HEK293 (cell line): ENCODE results near the gene OLFM2.

ENCODE experiments used
- CTCF ChIP-seq: fragments of 450-650 bp; formaldehyde crosslinking; IDR thresholded peaks from 2 replicates; pipeline ENCODE4 v1.5.1; 2016; ENCODE audit warnings: missing biosample characterization, missing genetic modification characterization
- GLI4 ChIP-seq: fragments of 450-650 bp; formaldehyde crosslinking; IDR thresholded peaks from 2 replicates; pipeline ENCODE4 v1.5.1; 2016; ENCODE audit warnings: missing biosample characterization, missing genetic modification characterization
- KLF16 ChIP-seq: fragments of 450-650 bp; formaldehyde crosslinking; IDR thresholded peaks from 2 replicates; pipeline ENCODE4 v1.5.1; 2017; ENCODE audit warnings: missing biosample characterization, missing genetic modification characterization
- MYNN ChIP-seq: fragments of 450-650 bp; formaldehyde crosslinking; IDR thresholded peaks from 2 replicates; pipeline ENCODE4 v1.5.1; 2016; ENCODE audit warnings: missing biosample characterization, missing genetic modification characterization, borderline replicate concordance
- MZF1 ChIP-seq: fragments of 450-650 bp; formaldehyde crosslinking; IDR thresholded peaks from 2 replicates; pipeline ENCODE4 v1.5.1; 2017; ENCODE audit warnings: missing biosample characterization, missing genetic modification characterization, borderline replicate concordance
- OVOL3 ChIP-seq: fragments of 450-650 bp; formaldehyde crosslinking; IDR thresholded peaks from 2 replicates; pipeline ENCODE4 v1.5.1; 2016; ENCODE audit warnings: missing biosample characterization, missing genetic modification characterization
- PRDM6 ChIP-seq: fragments of 450-650 bp; formaldehyde crosslinking; IDR thresholded peaks from 2 replicates; pipeline ENCODE4 v1.5.1; 2017; ENCODE audit warnings: missing biosample characterization, missing genetic modification characterization
- REPIN1 ChIP-seq: fragments of 450-650 bp; formaldehyde crosslinking; IDR thresholded peaks from 2 replicates; pipeline ENCODE4 v1.5.1; 2017; ENCODE audit warnings: missing biosample characterization, missing genetic modification characterization, low read depth
- SETDB1 ChIP-seq: IDR thresholded peaks from one replicate; pipeline ENCODE4 v1.6.1; 2017; ENCODE audit warnings: mild to moderate bottlenecking, low read length, moderate library complexity, mixed read lengths; ENCODE audit not compliant: insufficient read length
- SP2 ChIP-seq: fragments of 450-650 bp; formaldehyde crosslinking; IDR thresholded peaks from 2 replicates; pipeline ENCODE4 v1.5.1; 2016; ENCODE audit warnings: missing biosample characterization, missing genetic modification characterization
- YY2 ChIP-seq: fragments of 450-650 bp; formaldehyde crosslinking; IDR thresholded peaks from 2 replicates; pipeline ENCODE4 v1.5.1; 2016; ENCODE audit warnings: missing biosample characterization, missing genetic modification characterization
- ZBTB1 ChIP-seq: fragments of 450-650 bp; formaldehyde crosslinking; IDR thresholded peaks from 2 replicates; pipeline ENCODE4 v1.5.1; 2016; ENCODE audit warnings: missing biosample characterization, missing genetic modification characterization
- ZNF140 ChIP-seq: fragments of 450-650 bp; formaldehyde crosslinking; IDR thresholded peaks from 2 replicates; pipeline ENCODE4 v1.5.1; 2016; ENCODE audit warnings: missing biosample characterization, missing genetic modification characterization
- ZNF16 ChIP-seq: fragments of 450-650 bp; formaldehyde crosslinking; IDR thresholded peaks from 2 replicates; pipeline ENCODE4 v1.5.1; 2016; ENCODE audit warnings: low read depth, missing biosample characterization, missing genetic modification characterization
- ZNF221 ChIP-seq: fragments of 450-650 bp; formaldehyde crosslinking; IDR thresholded peaks from 2 replicates; pipeline ENCODE4 v1.5.1; 2017; ENCODE audit warnings: missing biosample characterization, missing genetic modification characterization, borderline replicate concordance
- ZNF239 ChIP-seq: fragments of 450-650 bp; formaldehyde crosslinking; IDR thresholded peaks from 2 replicates; pipeline ENCODE4 v1.5.1; 2016; ENCODE audit warnings: missing biosample characterization, missing genetic modification characterization
- ZNF248 ChIP-seq: fragments of 450-650 bp; formaldehyde crosslinking; IDR thresholded peaks from 2 replicates; pipeline ENCODE4 v1.5.1; 2017; ENCODE audit warnings: missing biosample characterization, missing genetic modification characterization
- ZNF302 ChIP-seq: fragments of 450-650 bp; formaldehyde crosslinking; IDR thresholded peaks from 2 replicates; pipeline ENCODE4 v1.5.1; 2016; ENCODE audit warnings: missing biosample characterization, missing genetic modification characterization, low read depth
- ZNF354C ChIP-seq: fragments of 450-650 bp; formaldehyde crosslinking; IDR thresholded peaks from 2 replicates; pipeline ENCODE4 v1.5.1; 2016; ENCODE audit warnings: missing biosample characterization, missing genetic modification characterization, low read depth, borderline replicate concordance
- ZNF416 ChIP-seq: fragments of 450-650 bp; formaldehyde crosslinking; IDR thresholded peaks from 2 replicates; pipeline ENCODE4 v1.5.1; 2016; ENCODE audit warnings: missing biosample characterization, missing genetic modification characterization
- ZNF433 ChIP-seq: fragments of 450-650 bp; formaldehyde crosslinking; IDR thresholded peaks from 2 replicates; pipeline ENCODE4 v1.5.1; 2016; ENCODE audit warnings: missing biosample characterization, missing genetic modification characterization, low read depth
- ZNF521 ChIP-seq: fragments of 450-650 bp; formaldehyde crosslinking; IDR thresholded peaks from 2 replicates; pipeline ENCODE4 v1.5.1; 2017; ENCODE audit warnings: missing biosample characterization, mild to moderate bottlenecking, missing genetic modification characterization
- ZNF621 ChIP-seq: fragments of 450-650 bp; formaldehyde crosslinking; IDR thresholded peaks from 2 replicates; pipeline ENCODE4 v1.5.1; 2017; ENCODE audit warnings: missing biosample characterization, missing genetic modification characterization
- ZNF785 ChIP-seq: fragments of 450-650 bp; formaldehyde crosslinking; IDR thresholded peaks from 2 replicates; pipeline ENCODE4 v1.5.1; 2016; ENCODE audit warnings: missing biosample characterization, missing genetic modification characterization
- TF ChIP-seq, protein P1 (sequence below): fragments of 450-650 bp; formaldehyde crosslinking; IDR thresholded peaks from 2 replicates; pipeline ENCODE4 v1.5.1; 2016; ENCODE audit warnings: missing biosample characterization, missing genetic modification characterization
- TF ChIP-seq, protein P2 (sequence below): fragments of 450-650 bp; formaldehyde crosslinking; IDR thresholded peaks from 2 replicates; pipeline ENCODE4 v1.5.1; 2016; ENCODE audit warnings: missing biosample characterization, missing genetic modification characterization

Gene OLFM2

DNA sequence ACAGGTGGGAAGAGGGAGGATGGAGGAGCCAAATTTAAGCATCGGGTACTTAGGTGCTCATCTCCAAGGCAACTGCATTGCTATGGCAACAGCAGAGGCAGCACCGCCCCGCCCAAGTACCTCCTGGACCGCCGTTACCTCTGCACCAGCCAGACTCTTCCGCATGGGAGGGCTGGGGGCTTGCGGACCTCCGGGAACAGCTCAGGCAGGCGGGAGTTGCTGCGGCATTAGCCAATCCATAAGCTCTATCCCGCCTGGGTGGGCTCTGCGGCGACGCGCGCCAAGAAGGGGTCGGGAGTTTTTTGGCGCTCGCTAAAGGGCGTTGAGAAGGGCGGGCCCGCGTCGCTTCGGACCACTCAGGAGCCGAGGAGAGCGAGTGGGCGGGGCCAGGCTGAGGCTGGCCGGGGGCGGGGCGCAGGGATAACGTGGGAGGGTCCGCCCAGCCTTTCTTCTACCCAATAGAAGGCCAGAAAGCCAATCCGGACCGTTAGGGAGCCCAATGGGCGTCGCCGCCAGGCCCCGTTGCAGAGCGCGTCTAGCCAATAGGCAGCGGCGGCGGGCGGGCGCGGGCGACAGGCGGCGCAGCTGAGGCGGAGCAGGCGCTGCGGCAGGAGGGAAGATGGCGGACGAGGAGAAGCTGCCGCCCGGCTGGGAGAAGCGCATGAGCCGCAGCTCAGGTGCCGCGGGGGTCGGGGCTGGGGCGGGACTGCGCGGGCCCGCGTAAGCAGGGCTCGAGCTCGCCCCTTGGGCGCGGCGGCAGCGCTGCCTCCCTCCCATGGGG lies 101.4 kb downstream of the OLFM2 start, which contains the start of gene PIN1 (continued):
- TF ChIP-seq GLI4 (tag by site-specific recombination) (no peak), ZNF433 (tag by site-specific recombination) (no peak), ZNF621 (tag by site-specific recombination) (no peak), ZNF354C (no peak), ZNF248 (no peak), ZNF16 (tag by site-specific recombination) (no peak), ZNF416 (tag by site-specific recombination) (no peak), ZNF785 (no peak), MZF1 (tag by site-specific recombination) (no peak), SETDB1 (no peak), YY2 (tag by site-specific recombination) (peak; percentile 90), REPIN1 (tag by site-specific recombination) (no peak), KLF16 (tag by site-specific recombination) (peak; percentile 42; the same call in 1 of the 2 replicates), ZNF521 (tag by site-specific recombination) (no peak), OVOL3 (tag by site-specific recombination) (no peak), MYNN (tag by site-specific recombination) (peak; percentile 99), ZNF140 (tag by site-specific recombination) (no peak), ZBTB1 (tag by site-specific recombination) (no peak), ZNF302 (tag by site-specific recombination) (no peak), CTCF (tag by site-specific recombination) (peak; percentile 92), ZNF239 (tag by site-specific recombination) (no peak), SP2 (tag by site-specific recombination) (peak; percentile 99), ZNF221 (no peak), PRDM6 (tag by site-specific recombination) (no peak)
- TF ChIP-seq, protein P1, sequence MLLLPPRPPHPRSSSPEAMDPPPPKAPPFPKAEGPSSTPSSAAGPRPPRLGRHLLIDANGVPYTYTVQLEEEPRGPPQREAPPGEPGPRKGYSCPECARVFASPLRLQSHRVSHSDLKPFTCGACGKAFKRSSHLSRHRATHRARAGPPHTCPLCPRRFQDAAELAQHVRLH (tag by site-specific recombination): no peak
- TF ChIP-seq, protein P2, sequence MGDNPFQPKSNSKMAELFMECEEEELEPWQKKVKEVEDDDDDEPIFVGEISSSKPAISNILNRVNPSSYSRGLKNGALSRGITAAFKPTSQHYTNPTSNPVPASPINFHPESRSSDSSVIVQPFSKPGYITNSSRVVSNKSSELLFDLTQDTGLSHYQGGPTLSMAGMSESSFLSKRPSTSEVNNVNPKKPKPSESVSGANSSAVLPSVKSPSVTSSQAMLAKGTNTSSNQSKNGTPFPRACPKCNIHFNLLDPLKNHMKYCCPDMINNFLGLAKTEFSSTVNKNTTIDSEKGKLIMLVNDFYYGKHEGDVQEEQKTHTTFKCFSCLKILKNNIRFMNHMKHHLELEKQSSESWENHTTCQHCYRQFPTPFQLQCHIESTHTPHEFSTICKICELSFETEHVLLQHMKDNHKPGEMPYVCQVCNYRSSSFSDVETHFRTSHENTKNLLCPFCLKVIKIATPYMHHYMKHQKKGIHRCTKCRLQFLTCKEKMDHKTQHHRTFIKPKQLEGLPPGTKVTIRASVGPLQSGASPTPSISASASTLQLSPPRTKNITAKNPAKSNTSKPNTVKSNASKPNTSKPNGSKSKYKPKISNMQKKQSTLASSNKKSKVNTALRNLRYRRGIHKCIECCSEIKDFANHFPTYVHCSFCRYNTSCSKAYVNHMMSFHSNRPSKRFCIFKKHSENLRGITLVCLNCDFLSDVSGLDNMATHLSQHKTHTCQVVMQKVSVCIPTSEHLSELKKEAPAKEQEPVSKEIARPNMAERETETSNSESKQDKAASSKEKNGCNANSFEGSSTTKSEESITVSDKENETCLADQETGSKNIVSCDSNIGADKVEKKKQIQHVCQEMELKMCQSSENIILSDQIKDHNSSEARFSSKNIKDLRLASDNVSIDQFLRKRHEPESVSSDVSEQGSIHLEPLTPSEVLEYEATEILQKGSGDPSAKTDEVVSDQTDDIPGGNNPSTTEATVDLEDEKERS: no peak
